ENCODE data around the gene PTGER3.
"Not testable (repeated sequence)": the region's sequence is repeated elsewhere in the genome, so short reads cannot be mapped to it uniquely, and the experiment has no call there.

Gene PTGER3

GRCh38 chr1:70941563-70941962, 106.1 kb downstream of the PTGER3 start:
- no peak for DNase-seq

GRCh38 chr1:70940398-70940797, 107.2 kb downstream of the PTGER3 start:
- not testable (repeated sequence) for DNase-seq

- DNase-seq, result no peak
These were observed 113.2 kb downstream of the PTGER3 start for GRCh38 chr1:70934194-70934961.

- no peak for DNase-seq
These were observed 117.6 kb downstream of the PTGER3 start for GRCh38 chr1:70930062-70930461.

GRCh38 chr1:70922196-70922595, 125.4 kb downstream of the PTGER3 start:
- DNase-seq, result no peak
